DND-41 (cell line): Measurements from ENCODE around the gene KRTDAP.

Experiments
- CTCF ChIP-seq: IDR thresholded peaks from 2 replicates; pipeline ENCODE4 v1.5.1; 2012; ENCODE audit warnings: borderline replicate concordance, low read length, moderate library complexity, mild to moderate bottlenecking; ENCODE audit not compliant: poor library complexity, severe bottlenecking; ENCODE audit errors: extremely low read depth
- EZH2 ChIP-seq: IDR thresholded peaks from 3 replicates; pipeline ENCODE4 v1.6.1; 2012; ENCODE audit warnings: borderline replicate concordance, low read depth, mild to moderate bottlenecking, moderate library complexity, low read length, inconsistent platforms; ENCODE audit not compliant: severe bottlenecking

GRCh38 chr19:35510626-35510964 lies 20.3 kb upstream of the KRTDAP start:
- TF ChIP-seq EZH2 (no peak), CTCF (no peak)
